ENCODE measurements around the gene NUDT9. TPM values are rescaled to one million over a fixed set of nuclear protein-coding genes. Genes with fewer than 3 reads are reported as not detected.
A peak's percentile ranks its signal among the peaks of the same experiment; 100 is the strongest.
"Not testable (repeated sequence)": the region's sequence is repeated elsewhere in the genome, so short reads cannot be mapped to it uniquely, and the experiment has no call there.

NUDT9 gene
- total RNA-seq, 1 experiment from 2014 or later: 28.7 TPM

GRCh38 chr4:87377816-87378215 is 44.6 kb upstream of the NUDT9 start:
- Histone ChIP-seq H3K9me3 (no peaks in the 10 kb centered on the region), H3K36me3 (ENCODE audit: control insufficient read depth, insufficient read depth, low read length) (no peaks in the 10 kb centered on the region), H3K4me1 (peaks cover 4% of the 10 kb centered on the region), H3K27me3 (replicated peaks; ENCODE audit: control insufficient read depth, insufficient read depth, low read length) (no peaks in the 10 kb centered on the region), H3K4me3 (ENCODE audit: low read depth, low read length) (no peak overlapping the region)
- DNase-seq: no peak
- no peaks in the 10 kb centered on the region for H3K4me1 Mint-ChIP-seq (ENCODE audit: low read depth, unreplicated experiment)
- no peaks in the 10 kb centered on the region for H3K9me3 Mint-ChIP-seq (ENCODE audit: unreplicated experiment)
- H3K27ac Mint-ChIP-seq (ENCODE audit: unreplicated experiment): no peak overlapping the region
- H3K36me3 Mint-ChIP-seq (ENCODE audit: insufficient read depth, unreplicated experiment): peaks cover 29% of the 10 kb centered on the region
- CTCF ChIA-PET: no interaction called here
- no TSS peak for BruUV-seq (replicated peaks)
- POLR2A ChIA-PET: no interaction called here
- H3K4me3 Mint-ChIP-seq (ENCODE audit: unreplicated experiment): no peak overlapping the region
- intact Hi-C loops (cut with micrococcal nuclease; ENCODE audit: unreplicated experiment): loop anchor here (5.0 kb wide), 1 partner anchor 69 kb away; no protein-coding TSS in a partner anchor
- no peaks in the 10 kb centered on the region for H3K27me3 Mint-ChIP-seq (ENCODE audit: insufficient read depth, unreplicated experiment)
- no peak for TF ChIP-seq CTCF (IDR thresholded peaks at IDR 0.05; ENCODE audit: insufficient read depth in 1 of 2, low read depth in 1 of 2, low read length in 1 of 2, severe bottlenecking in 1 of 2, unreplicated experiment in 1 of 2)

DNA sequence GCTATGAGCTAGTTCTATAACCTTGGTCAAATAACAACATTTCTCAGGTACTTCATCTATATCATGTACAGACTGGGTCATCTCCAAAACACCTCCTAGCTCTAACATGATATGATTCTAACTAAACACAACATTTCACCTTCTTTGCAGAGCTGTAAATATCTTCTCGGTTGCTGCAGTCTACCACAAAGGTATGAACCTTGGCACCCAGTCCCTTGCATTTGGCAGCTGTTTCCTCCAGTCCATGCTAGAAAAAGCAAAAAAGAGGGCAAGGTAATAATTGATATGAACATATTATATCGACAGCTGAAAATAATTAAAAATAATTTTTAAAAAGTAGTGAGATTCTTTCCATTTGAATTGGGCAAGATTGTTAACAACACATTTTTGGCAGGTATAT is 40.3 kb upstream of the NUDT9 start:
- intact Hi-C loops (cut with micrococcal nuclease; ENCODE audit: unreplicated experiment): no loop called here
- no peak for TF ChIP-seq CTCF (IDR thresholded peaks at IDR 0.05; ENCODE audit: insufficient read depth in 1 of 2, low read depth in 1 of 2, low read length in 1 of 2, severe bottlenecking in 1 of 2, unreplicated experiment in 1 of 2)
- Histone ChIP-seq H3K9me3 (no peaks in the 10 kb centered on the region; the same call in 1 of the 2 replicates), H3K4me1 (no peaks in the 10 kb centered on the region), H3K27me3 (replicated peaks; ENCODE audit: control insufficient read depth, insufficient read depth, low read length) (no peaks in the 10 kb centered on the region), H3K36me3 (ENCODE audit: control insufficient read depth, insufficient read depth, low read length) (no peaks in the 10 kb centered on the region; the same call in 1 of the 2 replicates), H3K4me3 (ENCODE audit: low read depth, low read length) (no peak overlapping the region)
- no peak for DNase-seq
- no TSS peak for BruUV-seq (replicated peaks)
- peaks cover 8% of the 10 kb centered on the region for H3K4me1 Mint-ChIP-seq (ENCODE audit: low read depth, unreplicated experiment)
- no peak overlapping the region for H3K27ac Mint-ChIP-seq (ENCODE audit: unreplicated experiment)
- no peaks in the 10 kb centered on the region for H3K27me3 Mint-ChIP-seq (ENCODE audit: insufficient read depth, unreplicated experiment)
- POLR2A ChIA-PET: no interaction called here
- peaks cover 12% of the 10 kb centered on the region for H3K9me3 Mint-ChIP-seq (ENCODE audit: unreplicated experiment)
- peaks cover 45% of the 10 kb centered on the region for H3K36me3 Mint-ChIP-seq (ENCODE audit: insufficient read depth, unreplicated experiment)
- no peak overlapping the region for H3K4me3 Mint-ChIP-seq (ENCODE audit: unreplicated experiment)
- CTCF ChIA-PET: no interaction called here

DNA sequence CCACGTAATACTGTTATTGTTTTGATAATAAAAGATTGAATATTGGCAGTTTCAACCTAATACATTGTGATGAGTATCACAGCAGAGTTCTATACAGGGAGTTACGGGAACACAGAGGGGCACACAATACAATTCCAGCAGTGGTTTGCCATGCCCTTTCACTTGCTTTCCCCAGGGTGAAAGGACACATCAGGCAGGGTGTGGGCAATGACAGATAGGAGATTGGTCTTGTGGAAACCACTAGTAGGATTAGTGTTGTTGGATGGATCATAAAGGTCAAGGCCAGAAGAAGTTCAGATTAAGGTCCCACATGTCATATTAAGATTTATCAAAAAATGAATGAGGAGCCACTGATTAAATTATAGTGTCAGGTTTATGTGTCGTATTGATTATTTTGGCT is 39.4 kb upstream of the NUDT9 start:
- Mint-ChIP-seq H3K36me3 (ENCODE audit: insufficient read depth, unreplicated experiment) (peaks cover 45% of the 10 kb centered on the region), H3K27me3 (ENCODE audit: insufficient read depth, unreplicated experiment) (no peaks in the 10 kb centered on the region), H3K4me1 (ENCODE audit: low read depth, unreplicated experiment) (peaks cover 16% of the 10 kb centered on the region), H3K27ac (ENCODE audit: unreplicated experiment) (no peak overlapping the region), H3K9me3 (ENCODE audit: unreplicated experiment) (peaks cover 12% of the 10 kb centered on the region), H3K4me3 (ENCODE audit: unreplicated experiment) (no peak overlapping the region)
- CTCF ChIA-PET: no interaction called here
- intact Hi-C loops (cut with micrococcal nuclease; ENCODE audit: unreplicated experiment): no loop called here
- Histone ChIP-seq H3K27me3 (replicated peaks; ENCODE audit: control insufficient read depth, insufficient read depth, low read length) (no peaks in the 10 kb centered on the region), H3K4me1 (no peaks in the 10 kb centered on the region), H3K9me3 (no peaks in the 10 kb centered on the region; the same call in 1 of the 2 replicates), H3K36me3 (ENCODE audit: control insufficient read depth, insufficient read depth, low read length) (no peaks in the 10 kb centered on the region; the same call in 1 of the 2 replicates), H3K4me3 (ENCODE audit: low read depth, low read length) (no peak overlapping the region)
- POLR2A ChIA-PET: no interaction called here
- no peak for TF ChIP-seq CTCF (IDR thresholded peaks at IDR 0.05; ENCODE audit: insufficient read depth in 1 of 2, low read depth in 1 of 2, low read length in 1 of 2, severe bottlenecking in 1 of 2, unreplicated experiment in 1 of 2)
- DNase-seq: no peak
- no TSS peak for BruUV-seq (replicated peaks)

DNA sequence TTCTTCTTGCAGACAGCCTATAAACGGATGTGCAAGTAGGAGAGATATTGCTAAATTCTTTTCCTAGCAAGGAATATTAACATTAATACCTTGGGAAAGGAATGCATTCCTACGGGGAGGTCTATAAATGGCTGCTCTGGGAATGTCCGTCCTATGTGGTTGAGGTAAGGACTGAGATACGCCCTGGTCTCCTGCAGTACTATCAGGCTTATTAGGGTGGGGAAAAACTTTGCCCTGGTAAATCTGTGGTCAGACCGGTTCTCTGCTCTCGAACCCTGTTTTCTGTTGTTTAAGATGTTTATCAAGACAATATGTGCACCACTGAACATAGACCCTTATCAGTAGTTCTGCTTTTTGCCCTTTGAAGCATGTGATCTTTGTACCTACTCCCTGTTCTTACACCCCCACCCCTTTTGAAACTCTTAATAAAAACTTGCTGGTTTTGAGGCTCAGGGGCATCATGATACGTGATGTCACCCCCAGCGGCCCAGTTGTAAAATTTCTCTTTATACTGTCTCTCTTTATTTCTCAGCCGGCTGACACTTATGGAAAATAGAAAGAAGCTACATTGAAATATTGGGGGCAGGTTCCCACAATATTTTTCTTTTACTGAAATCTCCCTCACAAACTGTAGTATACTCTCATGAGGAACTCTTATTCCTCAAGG is 37.8 kb upstream of the NUDT9 start:
- H3K36me3 ChIP-seq (ENCODE audit: control insufficient read depth, insufficient read depth, low read length); H3K27ac Mint-ChIP-seq (ENCODE audit: unreplicated experiment); intact Hi-C loops (cut with micrococcal nuclease; ENCODE audit: unreplicated experiment); POLR2A ChIA-PET; CTCF ChIA-PET; H3K4me3 Mint-ChIP-seq (ENCODE audit: unreplicated experiment); H3K27me3 ChIP-seq (replicated peaks; ENCODE audit: control insufficient read depth, insufficient read depth, low read length); H3K4me3 ChIP-seq (ENCODE audit: low read depth, low read length); BruUV-seq (replicated peaks); H3K4me1 ChIP-seq; H3K9me3 ChIP-seq; H3K27me3 Mint-ChIP-seq (ENCODE audit: insufficient read depth, unreplicated experiment): not testable (repeated sequence)
- Mint-ChIP-seq H3K9me3 (ENCODE audit: unreplicated experiment) (peaks cover 12% of the 10 kb centered on the region), H3K36me3 (ENCODE audit: insufficient read depth, unreplicated experiment) (peaks cover 45% of the 10 kb centered on the region), H3K4me1 (ENCODE audit: low read depth, unreplicated experiment) (peaks cover 25% of the 10 kb centered on the region)
- DNase-seq: peak; percentile 45 to 49
